Right renal cortex interstitium (tissue), 3 donors: ENCODE measurements around the gene STRADB. TPM values are rescaled to one million over a fixed set of nuclear protein-coding genes. Genes with fewer than 3 reads are reported as not detected.
A peak's percentile ranks its signal among the peaks of the same experiment; 100 is the strongest.
"Not testable (repeated sequence)": the region's sequence is repeated elsewhere in the genome, so short reads cannot be mapped to it uniquely, and the experiment has no call there.

Source experiments
- DNase-seq, 3 donors: peaks; one replicate each; pipeline ENCODE4 v3.0.0-alpha.2; 2013; ENCODE audit warnings: low read depth in 3 of 3, low spot score in 2 of 3
- polyA plus RNA-seq, 3 donors: library from polyadenylated mRNA; unstranded; fragments of 120-200 nt; gene quantifications; one replicate each; pipeline ENCODE4 v1.2.1, GENCODE V29; 2013; ENCODE audit not compliant: insufficient read length in 3 of 3

The STRADB gene
- 10 to 100 TPM; 82.5 to 86.2 (median 83.8) TPM for polyA plus RNA-seq

GRCh38 chr2:201451292-201452057, at the start of gene STRADB, which contains the start of gene TRAK2:
Gene STRADB, plus strand, starts transcription at chr2:201451740. Its CDS starts 3,101 bp downstream, at chr2:201454841.
Gene TRAK2, minus strand, starts transcription at chr2:201451458. Its CDS starts 30,951 bp downstream, at chr2:201420507.
- DNase-seq: peak; percentile 83 to 86 (median 83)

GRCh38 chr2:201401815-201402214, 49.7 kb upstream of the STRADB start:
- DNase-seq: no peak

DNA sequence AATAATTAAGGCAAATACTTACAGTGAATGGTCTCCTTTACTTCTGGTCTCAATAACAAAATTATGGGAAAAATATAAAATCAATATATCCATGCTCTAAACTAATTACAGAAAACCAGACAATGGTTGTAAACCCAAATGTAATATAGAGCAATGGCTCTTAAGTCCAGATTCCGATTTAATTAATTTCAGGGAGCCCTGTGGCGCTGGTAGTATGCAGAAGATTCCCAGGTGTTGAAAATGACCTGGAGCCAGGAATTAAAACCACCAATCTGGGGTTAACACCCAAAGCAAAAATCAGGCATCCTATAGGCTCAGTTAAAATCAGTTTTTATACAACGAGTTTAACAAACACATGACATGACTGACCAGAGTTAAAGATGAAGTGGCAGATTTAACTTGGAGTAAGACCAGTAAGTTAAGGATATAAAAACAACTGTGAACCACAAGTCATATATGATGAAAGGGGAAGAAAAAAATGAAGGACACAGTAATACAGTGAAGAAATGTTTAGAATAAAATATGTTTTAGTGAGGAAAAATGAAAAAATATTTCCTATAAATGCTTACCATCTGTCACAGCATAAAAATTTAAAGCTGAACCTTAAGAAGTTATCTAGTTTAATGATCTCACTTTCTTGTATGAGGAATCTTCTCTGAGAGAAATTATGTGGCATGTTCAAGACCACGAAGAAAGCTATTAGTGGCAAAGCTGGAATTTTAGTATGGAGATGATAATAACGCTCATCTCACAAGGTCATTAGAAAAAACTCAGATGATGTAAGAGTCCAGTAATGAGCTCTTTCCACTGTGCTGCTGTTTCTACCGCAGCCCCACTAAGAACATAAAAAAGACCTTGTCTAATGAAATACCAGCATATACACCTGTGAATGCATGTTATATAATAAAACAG, 48.6 kb upstream of the STRADB start:
- DNase-seq: no peak

DNA sequence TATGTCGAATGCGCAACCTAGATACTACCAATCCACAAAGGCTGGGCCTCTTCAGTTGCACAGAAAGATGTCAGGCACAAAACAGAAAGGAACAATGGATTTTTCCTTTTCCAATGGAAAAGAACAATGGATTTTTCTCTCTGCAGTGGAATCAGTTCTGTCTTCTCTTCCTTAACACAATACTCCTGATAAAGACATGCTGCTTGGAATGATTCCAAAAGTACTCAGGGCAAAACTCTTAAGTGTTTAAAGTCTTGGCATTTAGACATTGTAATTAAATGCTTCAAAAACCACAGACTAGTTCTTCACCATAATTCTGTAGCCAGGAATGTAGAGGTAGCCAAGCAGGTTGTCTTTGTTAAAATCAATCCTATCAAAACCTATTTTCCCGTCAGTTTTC, 47.7 kb upstream of the STRADB start:
- DNase-seq: no peak

- DNase-seq: no peak
Observed at GRCh38 chr2:201404699-201405280, 46.8 kb upstream of the STRADB start.

- DNase-seq: peak in 1 of 3 donors; percentile 31
Observed at GRCh38 chr2:201406077-201406662, 45.4 kb upstream of the STRADB start.

- DNase-seq: no peak
Observed at GRCh38 chr2:201407265-201407664, 44.3 kb upstream of the STRADB start.

GRCh38 chr2:201408931-201409330, 42.6 kb upstream of the STRADB start:
- DNase-seq: no peak

- DNase-seq: no peak
Observed at GRCh38 chr2:201411421-201411820, 40.1 kb upstream of the STRADB start.

DNA sequence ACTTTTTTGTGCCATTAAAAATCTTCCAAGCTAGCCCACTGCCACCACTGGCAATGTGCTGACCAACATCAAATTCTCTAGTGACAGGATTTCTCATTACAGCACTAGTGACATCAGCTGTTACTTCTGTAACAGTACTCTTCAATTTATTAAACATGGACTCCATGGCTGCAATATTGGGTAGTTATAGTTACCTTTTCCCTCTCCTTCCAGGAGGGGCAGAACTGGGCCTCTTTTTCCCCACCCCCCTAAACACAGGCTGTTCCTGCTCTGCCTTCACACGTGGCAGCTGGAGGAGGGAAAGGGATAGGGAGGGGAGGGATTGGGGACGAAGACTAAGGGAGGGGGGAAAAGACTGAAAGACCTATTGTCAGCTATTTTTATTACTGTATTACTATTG, 38.4 kb upstream of the STRADB start:
- DNase-seq: no peak

GRCh38 chr2:201413552-201413951, 38.0 kb upstream of the STRADB start:
- no peak for DNase-seq

DNA sequence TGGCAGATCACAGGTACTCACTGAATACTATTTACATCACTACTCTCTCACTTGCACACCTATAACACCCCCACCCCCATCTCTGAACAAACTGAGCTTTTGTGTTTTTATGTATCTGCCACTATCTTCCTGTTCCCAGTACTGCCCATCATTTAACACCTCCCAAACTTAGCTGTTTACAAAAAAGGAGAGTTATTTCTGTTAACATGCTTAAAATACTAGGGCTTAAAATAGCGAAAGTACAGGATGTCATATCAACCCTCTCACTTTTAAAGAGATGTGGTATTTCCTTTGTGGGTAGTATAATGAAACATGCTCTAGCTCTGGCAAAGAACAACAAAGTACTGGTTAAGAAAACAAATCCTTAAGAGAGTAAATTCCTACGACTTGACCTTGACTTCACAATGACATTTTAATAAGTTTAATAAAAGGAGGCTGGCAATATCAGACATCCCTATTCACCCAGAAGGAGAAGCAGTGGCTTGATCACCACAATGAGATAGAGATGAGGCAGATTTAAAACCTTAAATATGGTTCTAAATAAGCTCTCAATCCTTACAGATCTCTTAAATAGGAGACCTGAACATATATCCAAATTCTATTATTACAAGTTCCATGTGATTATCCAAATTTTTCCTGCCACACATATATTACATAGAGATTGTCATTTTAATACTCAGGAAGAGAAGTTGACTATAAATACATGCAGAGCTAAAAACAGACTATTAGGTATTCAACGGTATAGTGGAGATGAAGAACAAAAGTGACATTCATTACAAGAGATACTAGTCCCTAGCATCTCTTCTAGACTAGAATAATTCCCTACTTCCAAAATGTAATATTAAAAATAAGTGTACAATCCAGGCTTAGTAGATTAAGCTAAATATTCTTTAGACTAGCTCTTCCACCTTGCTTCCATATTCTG, 37.2 kb upstream of the STRADB start:
- no peak for DNase-seq

- no peak for DNase-seq
Observed at GRCh38 chr2:201415149-201415548, 36.4 kb upstream of the STRADB start.

GRCh38 chr2:201419057-201419635, 32.4 kb upstream of the STRADB start:
- DNase-seq: no peak

DNA sequence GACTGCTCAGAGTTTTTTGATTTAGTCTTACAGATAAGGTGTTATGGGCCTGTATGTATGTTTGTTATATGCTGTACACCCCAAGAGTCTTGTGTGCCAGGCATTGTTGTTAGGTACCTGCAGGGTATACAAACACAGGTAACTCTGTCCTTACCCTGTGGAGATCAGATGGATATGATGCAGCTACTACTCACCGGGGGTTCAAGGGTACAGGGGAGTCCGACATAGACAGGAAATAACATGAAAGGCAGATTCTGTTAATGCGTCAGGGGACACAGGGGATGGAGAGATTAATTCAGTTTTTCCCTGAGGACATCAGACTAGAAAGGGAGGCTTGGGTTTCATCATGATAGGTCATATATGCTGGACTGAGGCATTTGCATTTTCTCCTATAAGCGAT, 31.6 kb upstream of the STRADB start:
- no peak for DNase-seq

DNA sequence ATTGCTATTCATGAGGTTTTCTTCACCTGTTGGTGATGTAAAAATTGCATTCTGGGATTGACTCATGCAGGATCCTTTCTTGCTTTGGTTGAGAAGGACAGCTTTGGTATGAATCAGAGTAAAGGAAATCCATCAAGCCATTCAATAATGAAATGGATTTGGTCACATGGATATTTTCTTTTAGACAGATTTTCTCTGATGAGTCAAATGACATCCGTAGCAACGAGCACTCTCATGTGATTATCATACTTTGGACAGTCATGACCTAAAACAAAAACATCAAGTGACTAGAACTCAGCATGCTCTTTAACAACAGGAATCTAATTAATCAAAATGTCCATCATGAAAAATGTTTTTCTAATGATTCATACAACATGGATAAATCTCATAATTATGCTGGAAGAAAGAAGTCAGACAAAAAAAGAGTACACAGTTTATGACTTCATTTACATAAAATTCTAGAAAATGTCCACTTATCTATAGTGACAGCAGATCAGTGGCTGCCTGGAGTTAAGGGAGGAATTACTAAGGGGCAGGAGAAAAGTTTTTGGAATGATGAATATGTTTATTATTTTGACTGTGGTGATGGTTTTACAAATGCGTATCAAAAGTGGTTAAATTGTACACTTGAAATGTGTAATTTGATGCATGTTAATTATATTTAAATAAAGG, 31.0 kb upstream of the STRADB start:
- DNase-seq: no peak

DNA sequence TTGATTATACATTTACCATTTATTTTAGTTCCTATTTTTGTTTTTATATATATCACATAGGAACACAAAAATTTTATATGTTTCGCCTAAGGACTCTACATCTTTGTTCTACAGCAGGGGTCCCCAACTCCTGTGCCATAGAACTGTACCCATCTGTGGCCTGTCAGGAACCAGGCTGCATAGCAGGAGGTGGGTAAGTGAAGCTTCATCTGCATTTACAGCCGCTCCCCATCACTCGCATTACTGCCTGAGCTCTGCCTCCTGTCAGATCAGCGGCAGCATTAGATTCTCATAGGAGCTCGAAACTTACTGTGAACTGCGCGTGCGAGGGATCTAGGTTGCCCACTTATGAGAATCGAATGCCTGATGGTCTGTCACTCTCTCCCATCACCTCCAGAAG, 25.6 kb upstream of the STRADB start:
- no peak for DNase-seq

DNA sequence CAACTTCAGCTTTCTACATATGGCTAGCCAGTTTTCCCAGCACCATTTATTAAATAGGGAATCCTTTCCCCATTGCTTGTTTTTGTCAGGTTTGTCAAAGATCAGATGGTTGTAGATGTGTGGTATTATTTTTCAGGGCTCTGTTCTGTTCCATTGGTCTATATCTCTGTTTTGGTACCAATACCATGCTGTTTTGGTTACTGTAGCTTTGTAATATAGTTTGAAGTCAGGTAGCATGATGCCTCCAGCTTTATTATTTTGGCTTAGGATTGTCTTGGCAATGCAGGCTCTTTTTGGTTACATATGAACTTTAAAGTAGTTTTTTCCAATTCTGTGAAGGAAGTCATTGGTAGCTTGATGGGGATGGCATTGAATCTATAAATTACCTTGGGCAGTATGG, 23.2 kb upstream of the STRADB start:
- not testable (repeated sequence) for DNase-seq

DNA sequence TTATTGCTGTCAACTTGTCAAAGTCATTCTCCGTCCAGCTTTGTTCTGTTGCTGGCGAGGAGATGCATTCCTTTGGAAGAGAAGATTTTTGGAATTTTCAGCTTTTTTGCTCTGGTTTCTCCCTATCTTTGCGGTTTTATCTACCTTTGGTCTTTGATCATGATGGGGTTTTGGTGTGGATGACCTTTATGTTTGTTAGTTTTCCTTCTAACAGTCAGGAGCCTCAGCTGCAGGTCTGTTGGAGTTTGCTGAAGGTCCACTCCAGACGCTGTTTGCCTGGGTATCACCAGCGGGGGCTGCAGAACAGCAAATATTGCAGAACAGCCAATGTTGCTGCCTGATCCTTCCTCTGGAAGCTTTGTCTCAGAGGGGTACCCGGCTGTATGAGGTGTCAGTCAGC, 21.7 kb upstream of the STRADB start:
- DNase-seq: not testable (repeated sequence)
